ENCODE data around the gene MYL5. TPM values are rescaled to one million over a fixed set of nuclear protein-coding genes. Genes with fewer than 3 reads are reported as not detected.
A peak's percentile ranks its signal among the peaks of the same experiment; 100 is the strongest.

MYL5 gene
- total and polyA plus RNA-seq, 10 of the 15 experiments (the other 5 are each of a cell fraction or from before 2014, with no cell fraction given): 1.2 to 13.8 (median 7.1) TPM

- TF ChIP-seq MYB (IDR thresholded peaks at IDR 0.05; ENCODE audit: borderline replicate concordance, low read depth, low read length) (no peak), RB1 (IDR thresholded peaks at IDR 0.05; ENCODE audit: borderline replicate concordance) (0 out of 2 replicates have a peak, but pooled peaks have one; percentile 76), ZNF24 (IDR thresholded peaks at IDR 0.05) (no peak), PRDM15 (CRISPR knock-in tag; IDR thresholded peaks at IDR 0.05) (peak; percentile 63; the same call in 1 of the 2 replicates), FOXM1 (IDR thresholded peaks at IDR 0.05; ENCODE audit: low read depth, low read length) (no peak), TCF12 (IDR thresholded peaks at IDR 0.05; ENCODE audit: low read depth, low read length) (no peak), POLR2AphosphoS5 (IDR thresholded peaks at IDR 0.05; ENCODE audit: low read length) (peak; percentile 91), KDM1A (IDR thresholded peaks at IDR 0.05; ENCODE audit: borderline replicate concordance) (no peak), RAD21 (IDR thresholded peaks at IDR 0.05; ENCODE audit: insufficient read depth, low read depth, low read length) (peak; percentile 48; the same call in 1 of the 2 replicates), ZBED1 (IDR thresholded peaks at IDR 0.05; ENCODE audit: borderline replicate concordance) (no peak), IKZF1 (conservative IDR thresholded peaks at IDR 0.05) (peak; percentile 99), EZH2 (IDR thresholded peaks at IDR 0.05; ENCODE audit: borderline replicate concordance, control insufficient read depth, low read depth, low read length) (no peak)
Observed at GRCh38 chr4:674172-675035, at the start of gene MYL5, which contains the start of gene ATP5ME (continued).

Data from GM12878 (cell line).